ENCODE results near the gene TBRG4. TPM values are rescaled to one million over a fixed set of nuclear protein-coding genes. Genes with fewer than 3 reads are reported as not detected.

The TBRG4 gene
- polyA plus RNA-seq, 4 donors: 51.0 to 61.1 (median 53.7) TPM

DNA sequence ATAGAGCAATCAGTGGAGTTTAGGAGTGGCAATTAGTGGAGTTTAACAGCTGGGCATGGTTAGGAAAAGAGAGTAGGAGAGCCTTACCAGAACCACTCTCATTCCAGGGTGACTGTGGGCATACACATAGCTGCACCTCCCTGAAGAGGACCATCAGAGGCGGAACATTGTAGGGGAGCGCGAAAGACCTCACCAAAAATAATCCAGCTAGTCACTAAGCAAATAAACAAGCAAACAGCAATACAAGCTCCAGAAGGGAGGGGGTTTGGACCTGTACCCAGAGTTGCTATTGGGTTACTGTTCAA lies 18.6 kb downstream of the TBRG4 start:
- DNase-seq (ENCODE audit: low read depth in 4 of 4, low spot score in 2 of 4): no peak

DNA sequence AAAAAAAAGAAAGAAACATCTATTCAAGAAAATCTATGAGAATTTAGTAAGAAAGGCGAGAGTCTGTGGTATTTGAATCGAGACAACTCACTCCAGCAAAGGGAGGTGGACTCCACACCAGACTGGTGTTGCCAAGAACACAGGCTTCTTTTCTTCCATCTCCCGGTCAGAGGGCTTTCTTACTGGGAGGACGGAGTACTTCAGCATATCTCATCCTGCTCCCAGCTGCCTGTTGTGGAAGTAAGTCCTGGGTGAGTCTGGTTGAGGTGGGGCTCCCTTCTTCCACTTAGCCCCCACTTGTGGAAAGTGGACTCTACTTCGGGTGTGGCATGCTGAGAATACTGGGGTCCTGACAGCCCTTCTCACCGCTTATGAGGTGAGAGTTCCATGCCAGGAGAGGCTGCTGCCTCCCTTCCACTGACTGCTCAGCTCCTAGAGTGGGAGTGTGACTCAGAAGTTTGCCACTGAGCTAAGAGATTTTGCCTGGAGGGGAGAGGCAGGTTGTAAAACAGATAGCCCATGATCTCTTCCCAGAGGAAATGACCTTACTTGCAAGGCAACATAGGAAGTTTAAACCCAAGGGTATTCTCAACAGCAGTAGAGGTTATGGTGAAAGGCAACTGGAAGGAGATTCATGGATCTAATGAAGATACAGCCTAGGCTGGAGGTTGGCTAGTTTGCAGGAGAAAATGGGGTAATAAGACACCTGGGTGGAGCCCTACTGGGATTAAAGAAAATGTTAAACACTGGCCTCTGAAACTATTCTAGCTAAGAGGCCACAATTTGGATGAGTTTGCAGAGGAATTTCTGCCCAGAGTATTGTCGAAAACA lies 19.2 kb downstream of the TBRG4 start:
- no peak for DNase-seq (ENCODE audit: low read depth in 4 of 4, low spot score in 2 of 4)

DNA sequence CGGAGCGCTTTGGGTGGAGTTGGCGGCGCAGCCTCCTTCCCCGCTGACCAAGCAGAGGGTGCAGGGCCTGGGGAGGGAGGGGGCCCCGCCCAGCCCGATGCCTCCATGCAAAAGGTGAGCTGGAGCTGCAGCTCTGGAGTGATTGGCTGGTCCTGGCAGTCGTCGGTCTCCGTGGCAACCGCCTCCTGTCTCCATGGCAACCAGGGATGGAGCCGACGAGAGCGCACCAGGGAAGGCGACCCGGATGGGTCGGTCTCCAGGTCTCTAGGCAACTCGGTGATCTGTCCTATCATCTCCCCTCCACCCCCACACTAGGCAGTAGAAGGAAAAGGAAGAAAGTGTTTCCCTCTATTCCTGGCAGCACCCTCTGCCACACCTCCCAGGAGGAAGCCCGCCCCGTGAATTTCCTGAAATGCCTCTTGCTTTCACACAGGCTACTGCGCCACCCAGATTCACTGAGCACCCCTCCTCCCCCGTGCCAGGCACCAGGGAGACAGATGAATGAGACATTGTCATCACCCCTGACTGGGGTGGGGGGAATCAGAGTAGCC lies 22.1 kb downstream of the TBRG4 start:
- DNase-seq (ENCODE audit: low read depth in 4 of 4, low spot score in 2 of 4): peak in 1 of 4 donors; percentile 44

DNA sequence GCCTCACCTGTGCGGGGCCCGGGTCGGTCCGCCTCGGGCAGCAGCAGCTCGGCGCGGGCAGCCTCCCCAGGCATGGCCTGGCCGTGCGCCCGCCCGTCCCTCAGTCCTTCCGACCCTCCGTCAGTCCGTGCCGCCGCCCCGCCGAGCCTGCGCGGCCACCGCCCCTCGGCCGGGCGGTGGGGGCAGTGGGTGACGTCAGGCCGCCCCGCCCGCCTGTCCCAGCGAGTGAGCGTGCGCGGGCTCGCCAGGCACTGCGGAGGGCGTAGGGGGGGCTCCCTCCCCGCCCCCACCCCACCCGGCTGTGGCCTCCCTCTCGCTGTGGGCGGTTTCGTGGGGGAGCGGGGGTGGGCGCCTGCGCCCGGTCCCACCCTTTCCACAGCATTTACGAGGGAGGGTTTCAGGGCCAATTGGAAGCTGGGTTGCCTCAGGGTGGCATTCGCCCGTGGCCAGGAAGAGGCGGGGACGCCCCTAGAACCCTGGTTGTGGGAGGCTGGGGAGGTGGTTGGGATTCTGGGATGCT lies 22.6 kb downstream of the TBRG4 start, which contains the start of gene NACAD:
TSS of gene NACAD (minus strand) at position 149 of the 520 bp plus-strand sequence. CDS start at position 74, 75 bp downstream.
- DNase-seq (ENCODE audit: low read depth in 4 of 4, low spot score in 2 of 4): peak in 1 of 4 donors; percentile 21

DNA sequence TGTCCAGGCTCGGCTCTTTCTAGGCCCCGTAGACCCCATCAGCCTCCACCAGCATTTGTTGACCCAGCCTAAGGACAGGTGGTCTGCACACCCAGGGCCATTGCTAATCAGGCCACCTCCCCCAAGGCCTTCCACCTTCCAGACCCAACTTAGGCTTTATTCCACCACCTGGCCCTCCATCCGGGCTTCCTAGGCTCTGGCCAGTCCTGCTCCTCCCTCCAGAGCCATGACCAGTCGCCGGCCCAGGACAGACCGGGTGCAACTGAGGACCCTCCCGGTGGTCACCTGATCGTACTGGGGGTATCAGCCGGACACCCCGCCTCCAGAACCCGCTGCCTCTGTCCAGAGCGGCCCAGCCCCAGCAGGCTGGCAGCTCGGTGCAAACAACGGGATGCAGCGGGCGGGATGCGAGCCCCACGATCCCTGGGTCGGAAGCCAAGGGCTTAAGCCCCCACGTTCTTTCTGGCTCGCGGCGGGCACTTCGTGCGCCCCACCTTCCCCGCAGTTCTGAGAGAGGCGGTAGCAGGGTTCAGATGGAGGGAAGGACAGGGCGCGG lies 23.3 kb downstream of the TBRG4 start:
- DNase-seq (ENCODE audit: low read depth in 4 of 4, low spot score in 2 of 4): no peak

DNA sequence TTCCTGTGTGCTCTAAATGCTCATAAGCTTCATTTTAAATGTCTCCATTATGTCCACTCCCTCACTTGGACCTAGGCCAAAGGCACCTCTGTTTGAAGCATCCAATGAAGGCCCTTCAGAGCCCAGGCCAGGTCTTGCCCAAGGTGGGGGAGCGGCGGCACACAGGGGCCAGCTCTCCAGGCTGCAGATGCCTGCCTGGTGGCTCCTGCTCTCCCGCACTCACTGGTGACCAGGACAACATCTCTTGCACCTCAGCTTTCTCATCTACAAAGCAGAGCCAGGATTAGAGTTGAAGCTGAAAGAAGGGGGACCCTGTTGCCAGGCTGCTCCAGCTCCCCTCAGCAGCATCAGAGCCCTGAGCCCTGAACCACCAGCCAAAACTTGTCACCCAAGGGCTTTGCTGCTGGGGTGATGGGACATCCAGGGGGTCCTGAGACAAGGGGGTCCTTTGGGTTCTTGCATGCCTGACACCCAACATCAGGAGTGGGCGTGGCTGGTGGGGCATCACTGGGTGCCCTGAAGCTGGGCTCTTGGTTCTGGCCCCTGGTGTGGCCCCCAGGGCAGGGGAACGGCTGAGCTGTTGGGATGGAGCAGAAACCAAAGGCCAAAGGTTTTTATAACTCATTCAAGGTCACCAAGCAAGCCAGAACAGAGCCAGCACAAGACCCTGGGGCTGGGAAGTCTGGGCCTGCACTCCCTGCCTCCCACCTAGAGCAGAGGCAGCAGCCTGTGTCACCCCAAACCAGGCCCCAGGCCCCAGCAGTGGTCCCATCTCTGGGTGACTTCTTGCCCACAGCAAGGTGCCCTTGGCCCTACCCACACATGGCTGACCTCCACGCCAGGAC lies 24.0 kb downstream of the TBRG4 start:
- no peak for DNase-seq (ENCODE audit: low read depth in 4 of 4, low spot score in 2 of 4)

DNA sequence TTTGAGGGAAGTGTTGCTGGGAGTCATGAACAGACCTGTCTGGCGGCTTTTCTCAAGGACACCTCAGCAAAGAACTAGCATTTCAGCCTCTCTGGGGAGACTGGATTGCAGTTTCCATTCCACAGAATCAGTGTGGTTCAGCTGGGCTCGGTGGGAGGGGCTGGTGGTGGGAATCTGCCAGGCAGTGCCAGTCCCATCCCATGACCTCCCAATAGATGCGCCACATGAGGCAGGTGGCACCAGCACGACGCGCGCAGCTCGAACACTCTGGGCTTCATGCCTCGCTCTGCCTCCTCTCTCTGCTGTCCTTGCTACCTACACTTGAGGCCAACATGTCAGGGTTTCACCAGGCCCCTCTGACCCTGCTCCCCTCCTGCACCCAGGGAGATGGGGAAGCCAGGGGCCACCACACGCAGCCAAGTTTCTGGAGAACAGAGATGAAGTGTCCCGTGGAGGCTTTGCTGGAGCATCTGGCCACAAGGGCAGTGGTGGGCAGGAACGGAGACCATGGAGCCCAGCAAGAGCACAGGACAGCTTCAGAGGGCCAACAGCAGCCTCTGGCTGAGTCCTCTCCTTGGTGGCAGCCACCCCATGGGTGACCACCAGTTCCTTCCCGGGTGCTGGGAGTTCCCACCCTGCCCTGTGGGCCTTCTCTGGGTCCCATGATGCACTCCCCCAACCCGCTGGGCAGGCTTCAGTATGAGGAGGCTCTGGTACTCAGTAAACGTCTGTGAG lies 25.0 kb downstream of the TBRG4 start:
- DNase-seq (ENCODE audit: low read depth in 4 of 4, low spot score in 2 of 4): no peak

DNA sequence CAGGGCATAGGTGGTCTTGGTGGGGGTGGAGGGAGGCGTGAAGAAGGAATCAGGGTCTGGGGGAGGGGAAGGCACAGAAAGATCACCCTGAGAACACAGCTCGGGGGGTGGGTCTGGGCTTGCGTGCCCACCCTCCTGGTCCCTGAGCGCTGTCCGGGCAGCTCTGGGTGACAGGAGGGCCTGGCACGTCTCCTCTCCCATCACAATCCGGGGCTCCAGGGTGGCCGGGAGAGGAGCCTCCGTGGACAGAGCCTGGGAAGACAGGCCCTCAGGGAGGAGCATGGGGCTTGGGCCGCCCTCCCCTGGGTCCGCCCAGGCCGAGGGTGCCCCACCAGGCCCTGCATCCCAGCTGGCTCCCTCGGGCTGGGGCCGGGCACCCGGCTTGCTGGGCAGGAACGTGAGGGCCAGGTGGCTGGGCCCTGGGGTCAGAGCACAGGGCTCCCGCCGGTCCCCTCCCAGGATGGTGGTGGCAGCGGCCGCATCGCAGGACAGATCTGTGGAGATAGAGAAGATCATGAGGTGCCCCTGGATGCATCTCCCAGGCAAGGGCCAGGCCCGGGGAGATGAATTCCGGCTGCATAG lies 25.8 kb downstream of the TBRG4 start:
- no peak for DNase-seq (ENCODE audit: low read depth in 4 of 4, low spot score in 2 of 4)

DNA sequence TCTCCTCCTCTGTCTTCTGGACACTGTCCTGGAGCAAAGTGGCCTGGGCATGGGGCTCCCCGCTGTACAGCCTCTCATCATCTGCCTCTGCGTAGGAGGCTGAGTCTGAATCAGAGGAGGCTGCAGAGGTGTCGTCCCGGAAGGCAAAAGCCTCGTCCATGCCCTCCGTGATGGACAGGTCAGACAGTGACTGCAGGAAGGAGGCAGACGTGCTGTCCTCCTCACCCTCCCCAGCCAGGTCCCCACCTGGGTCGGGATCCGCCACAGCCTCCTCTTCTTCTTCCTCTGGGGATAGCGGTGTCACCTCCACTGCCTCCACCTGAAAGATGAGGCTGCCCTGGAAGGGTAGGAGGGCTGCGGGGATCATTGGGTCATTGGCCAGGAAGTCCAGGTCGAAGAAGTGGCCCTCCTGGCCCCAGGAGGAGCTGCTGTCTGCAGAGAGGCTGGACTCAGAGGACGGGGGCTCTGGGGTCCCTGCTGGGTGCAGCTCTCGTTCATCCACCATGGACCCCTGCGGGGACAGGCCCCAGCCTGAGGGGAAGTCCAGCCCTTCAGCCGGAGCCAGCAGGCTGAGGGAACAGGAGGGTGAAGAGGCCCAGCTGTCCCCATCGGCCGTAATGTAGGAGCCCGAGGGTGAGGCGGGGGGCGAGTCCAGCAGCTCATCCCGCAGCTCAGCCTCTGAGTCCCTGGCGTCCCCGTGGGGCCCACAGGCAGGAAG lies 26.4 kb downstream of the TBRG4 start:
- peak in 1 of 4 donors; percentile 13 for DNase-seq (ENCODE audit: low read depth in 4 of 4, low spot score in 2 of 4)

DNA sequence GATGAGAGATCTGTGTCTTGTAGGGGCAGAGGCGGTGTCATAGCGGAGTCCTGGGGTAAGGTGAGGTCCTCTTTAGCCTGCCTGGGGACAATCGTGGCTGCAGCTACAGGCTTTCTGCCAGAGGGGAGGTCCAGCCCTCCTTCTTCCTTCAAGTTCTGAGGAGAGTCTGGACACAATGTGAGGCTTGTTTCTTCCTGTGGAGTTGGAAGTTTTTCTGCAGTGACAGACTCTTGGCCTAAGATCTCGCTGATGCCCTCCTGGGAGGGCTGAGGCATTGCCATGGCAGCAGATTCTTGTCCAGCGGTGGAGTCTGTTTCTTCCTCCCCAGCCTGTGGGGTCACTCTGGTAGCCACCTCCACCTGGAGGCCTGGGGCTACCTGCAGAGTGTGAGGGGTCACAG lies 27.2 kb downstream of the TBRG4 start:
- no peak for DNase-seq (ENCODE audit: low read depth in 4 of 4, low spot score in 2 of 4)

DNA sequence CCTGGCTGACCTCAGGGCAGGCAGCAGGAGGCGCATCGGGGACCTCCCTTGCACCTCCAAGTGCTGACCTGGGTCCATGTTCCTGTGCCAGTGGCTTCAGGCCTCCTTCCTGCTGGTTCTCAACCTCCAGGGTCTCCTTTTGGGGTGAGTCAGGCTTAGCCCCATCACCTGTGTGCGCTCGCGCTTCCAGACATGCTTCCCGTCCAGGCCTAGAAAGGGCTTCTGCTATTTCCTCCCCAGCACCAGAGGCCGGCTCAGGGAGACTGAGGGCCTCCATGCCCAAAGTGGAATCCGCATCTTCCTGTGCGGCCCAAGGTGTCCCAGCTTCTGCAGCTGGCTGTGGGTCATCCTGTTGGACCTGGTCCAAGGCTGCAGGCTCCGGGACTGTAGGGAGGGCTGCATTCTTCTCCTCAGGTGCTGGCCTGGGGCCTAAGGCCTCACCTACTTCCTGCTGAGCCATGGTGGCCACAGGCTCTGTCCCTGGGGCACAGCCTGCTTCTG lies 28.6 kb downstream of the TBRG4 start:
- DNase-seq (ENCODE audit: low read depth in 4 of 4, low spot score in 2 of 4): no peak

DNA sequence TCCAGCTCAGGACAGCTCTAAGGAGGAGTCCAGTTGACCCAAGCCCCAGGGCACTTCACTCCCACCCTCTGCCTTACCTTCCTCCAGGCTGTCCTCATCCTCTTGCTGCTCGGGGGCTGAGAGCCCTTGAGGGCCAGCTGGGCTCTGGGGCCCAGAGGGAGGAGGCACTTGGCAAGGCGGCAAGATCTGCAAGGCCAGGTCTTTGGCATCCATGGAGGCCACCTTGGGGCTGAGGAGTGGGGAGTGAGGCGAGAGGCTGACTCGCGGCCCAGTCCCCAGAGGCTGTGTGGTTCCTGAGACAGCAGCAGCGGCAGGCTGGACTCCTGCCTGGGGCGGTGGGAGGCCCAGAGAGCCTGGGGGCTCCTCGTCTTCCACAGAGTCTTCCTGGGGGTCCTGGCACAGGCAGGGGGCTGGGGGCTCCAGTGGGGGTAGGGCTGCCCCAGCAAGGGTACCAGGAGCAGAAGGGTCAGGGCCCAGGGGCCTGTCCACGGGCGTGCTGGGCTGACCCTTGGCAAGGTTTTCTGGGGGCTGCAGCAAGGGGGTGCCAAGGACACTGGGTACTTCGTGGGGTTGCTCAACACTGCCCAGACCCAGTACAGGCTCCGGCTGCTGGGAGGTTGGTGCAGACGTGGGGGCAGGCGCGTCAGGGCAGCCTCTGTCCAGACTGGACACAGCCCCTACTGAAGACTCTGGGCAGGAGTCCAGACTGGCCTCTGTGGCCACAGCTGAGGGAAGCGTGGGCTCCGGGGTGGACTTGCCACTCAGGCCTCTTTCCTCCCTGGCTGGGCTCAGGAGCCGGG lies 29.3 kb downstream of the TBRG4 start:
- no peak for DNase-seq (ENCODE audit: low read depth in 4 of 4, low spot score in 2 of 4)

DNA sequence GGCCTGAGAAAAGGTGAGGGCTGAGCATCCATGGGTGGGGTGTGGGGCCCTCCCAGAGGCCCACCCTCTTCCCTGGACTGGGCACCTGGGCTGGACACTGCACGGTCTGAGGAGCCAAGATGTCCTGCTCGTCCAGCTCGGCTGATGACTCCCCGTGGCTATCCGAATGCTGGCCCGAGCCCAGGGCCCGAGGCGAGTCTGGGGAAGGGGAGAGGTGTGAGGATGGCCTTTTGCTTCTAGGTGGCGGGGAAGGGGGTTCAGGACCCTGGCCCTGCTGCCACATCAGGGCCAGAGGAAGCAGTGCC lies 29.9 kb downstream of the TBRG4 start:
- no peak for DNase-seq (ENCODE audit: low read depth in 4 of 4, low spot score in 2 of 4)

DNA sequence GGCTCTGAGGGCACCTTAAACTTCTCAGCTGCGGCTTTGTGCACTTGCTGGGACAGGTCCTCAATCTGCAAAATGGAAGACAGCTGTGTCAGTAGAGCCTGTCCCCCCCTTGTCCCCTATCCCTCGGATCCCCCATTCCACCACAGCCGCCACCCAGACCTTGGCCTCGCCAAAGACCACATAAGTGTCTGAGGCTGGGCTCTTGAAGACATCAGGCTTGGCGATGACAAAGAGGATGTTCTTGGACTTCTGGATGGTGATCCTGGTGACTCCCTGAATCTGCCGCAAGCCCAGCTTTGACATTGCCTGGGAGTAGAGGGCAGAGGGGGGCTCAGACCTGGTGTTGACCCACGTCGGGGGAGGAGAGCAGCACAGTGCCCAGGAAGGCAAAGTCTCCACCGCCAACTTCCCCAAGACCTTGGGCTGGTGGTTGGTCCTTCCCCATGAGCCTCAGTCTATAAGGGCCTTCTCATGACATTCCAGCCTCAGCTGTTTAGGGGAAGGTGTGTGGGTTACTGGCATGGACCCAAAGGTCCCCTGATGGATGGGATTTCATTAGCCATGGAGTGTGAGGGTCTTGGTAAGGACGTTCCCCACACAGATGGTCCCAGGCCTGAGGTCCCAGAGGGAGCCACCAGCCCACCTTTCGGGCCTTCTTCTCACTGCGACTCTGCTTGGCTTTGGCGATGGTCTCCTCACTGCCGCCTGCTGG lies 30.4 kb downstream of the TBRG4 start:
- no peak for DNase-seq (ENCODE audit: low read depth in 4 of 4, low spot score in 2 of 4)

DNA sequence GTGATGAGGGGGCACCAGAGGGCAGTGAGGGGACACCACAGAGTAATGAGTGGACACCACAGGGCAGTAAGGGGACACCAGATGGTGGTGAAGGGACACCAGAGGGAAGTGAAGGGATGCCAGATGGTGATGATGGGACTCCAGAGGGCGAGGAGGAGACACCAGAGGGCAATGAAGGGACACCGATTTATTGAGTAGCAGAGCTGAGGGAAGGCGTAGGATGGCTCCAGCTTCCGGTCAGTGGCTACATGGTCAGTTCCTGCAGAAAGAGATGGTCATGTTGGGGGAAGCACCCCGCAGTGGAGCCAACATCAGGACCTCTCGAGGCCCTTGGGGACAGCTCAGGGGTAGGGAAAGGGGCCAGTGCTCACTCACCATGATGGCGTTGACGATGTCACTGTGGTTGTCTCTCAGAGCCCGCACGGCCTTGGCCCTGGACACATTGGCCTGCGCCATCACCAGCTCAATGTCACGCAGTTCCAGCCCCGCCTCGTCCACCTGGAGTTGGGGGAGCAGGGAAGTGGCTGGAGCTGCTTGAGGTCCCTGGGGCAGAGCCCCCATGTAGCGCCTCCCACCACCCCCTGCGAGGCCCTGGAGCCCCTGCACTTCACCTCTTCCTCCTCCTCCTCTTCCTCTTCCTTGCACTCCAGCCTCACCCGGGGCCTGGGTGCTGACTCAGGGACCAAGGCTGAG lies 31.1 kb downstream of the TBRG4 start:
- DNase-seq (ENCODE audit: low read depth in 4 of 4, low spot score in 2 of 4): no peak

DNA sequence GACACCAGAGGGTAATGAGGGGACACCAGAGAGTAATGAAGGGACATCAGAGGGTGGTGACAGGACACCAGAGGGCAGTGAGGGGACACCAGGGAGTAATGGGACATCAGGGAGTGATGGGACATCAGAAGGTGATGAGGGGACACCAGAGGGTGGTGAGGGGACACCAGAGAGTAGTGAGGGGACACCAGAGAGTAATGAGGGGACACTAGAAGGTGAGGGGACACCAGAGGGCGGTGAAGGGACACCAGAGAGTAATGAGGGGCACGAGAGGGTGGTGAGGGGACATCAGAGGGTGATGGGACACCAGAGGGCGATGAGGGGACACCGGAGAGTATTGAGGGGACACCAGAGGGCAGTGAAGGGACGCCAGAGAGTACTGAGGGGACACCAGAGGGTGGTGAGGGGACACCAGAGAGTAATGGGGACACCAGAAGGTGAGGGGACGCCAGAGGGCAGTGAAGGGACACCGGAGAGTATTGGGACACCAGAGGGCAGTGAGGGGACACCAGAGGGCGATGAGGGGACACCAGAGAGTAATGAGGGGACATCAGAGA lies 33.3 kb downstream of the TBRG4 start:
- DNase-seq (ENCODE audit: low read depth in 4 of 4, low spot score in 2 of 4): no peak

DNA sequence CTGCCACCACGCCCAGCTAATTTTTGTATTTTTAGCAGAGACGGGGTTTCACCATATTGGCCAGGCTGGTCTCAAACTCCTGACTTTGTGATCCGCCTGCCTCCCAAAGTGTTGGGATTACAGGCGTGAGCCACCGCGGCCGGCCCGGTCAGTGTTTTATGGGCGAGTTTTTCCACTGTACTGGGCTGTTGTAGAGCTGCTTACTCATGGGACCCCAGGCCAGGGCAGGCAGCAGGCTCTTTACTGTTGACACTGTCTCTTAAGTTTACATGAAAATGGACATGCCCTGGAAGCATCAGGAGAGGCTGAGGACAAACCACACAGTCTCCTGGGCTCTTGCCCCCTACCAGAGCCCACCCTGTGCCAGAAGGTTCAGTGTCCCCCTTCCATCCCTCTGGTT lies 33.9 kb downstream of the TBRG4 start:
- DNase-seq (ENCODE audit: low read depth in 4 of 4, low spot score in 2 of 4): no peak

All from left renal cortex interstitium (tissue), 4 donors.